GM21447 (cell line): ENCODE data around the gene ZBP1.
"Not testable (repeated sequence)": the region's sequence is repeated elsewhere in the genome, so short reads cannot be mapped to it uniquely, and the experiment has no call there.

ENCODE experiments used
- ATAC-seq: cut with Tn5 transposase; IDR thresholded peaks from one replicate; pipeline ENCODE4 v1.9.1; 2021; ENCODE audit not compliant: unreplicated experiment

The ZBP1 gene

DNA sequence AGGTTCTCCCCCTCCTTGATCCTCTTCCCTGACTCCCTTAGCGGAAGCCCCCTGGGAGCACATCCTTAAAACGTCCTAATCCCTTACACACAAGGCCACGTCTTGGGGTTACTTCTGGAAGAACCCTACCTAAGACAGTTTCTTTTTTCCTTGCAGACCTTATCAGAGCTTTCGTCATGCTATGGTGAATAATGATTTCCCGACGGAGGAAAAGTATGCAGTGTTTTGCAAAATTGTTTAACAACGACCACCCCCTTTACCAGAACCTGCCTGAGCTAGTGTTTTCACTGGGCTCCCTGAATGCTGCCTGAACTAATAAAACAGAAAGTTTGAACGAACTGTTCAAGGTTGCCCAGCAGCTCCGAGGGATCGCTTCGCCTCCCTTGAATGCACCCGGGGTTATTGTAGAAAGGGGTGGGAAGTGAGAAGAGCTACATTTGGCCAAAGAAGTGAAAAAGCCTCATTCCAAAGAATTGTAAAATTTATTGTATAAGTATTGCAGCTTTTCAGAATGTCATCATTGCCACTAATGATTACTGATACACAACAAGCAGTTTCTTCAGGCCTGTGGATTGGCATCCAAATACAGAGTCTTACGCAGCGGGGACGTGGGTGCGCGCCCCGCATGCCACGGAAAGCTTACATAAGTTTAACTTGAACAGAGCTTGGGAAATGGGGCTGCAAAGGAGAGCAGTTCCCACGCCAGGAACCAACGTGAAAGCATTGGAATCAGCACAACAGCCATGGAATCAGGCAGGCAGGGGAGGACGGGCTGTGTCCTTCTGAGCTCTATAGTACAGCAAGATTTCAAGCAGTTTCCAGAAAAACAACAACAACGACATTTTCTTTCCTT lies 27.9 kb upstream of the ZBP1 start:
- ATAC-seq, result no peak

- no peak for ATAC-seq
Measured at GRCh38 chr20:57647006-57647932, 27.0 kb upstream of the ZBP1 start.

DNA sequence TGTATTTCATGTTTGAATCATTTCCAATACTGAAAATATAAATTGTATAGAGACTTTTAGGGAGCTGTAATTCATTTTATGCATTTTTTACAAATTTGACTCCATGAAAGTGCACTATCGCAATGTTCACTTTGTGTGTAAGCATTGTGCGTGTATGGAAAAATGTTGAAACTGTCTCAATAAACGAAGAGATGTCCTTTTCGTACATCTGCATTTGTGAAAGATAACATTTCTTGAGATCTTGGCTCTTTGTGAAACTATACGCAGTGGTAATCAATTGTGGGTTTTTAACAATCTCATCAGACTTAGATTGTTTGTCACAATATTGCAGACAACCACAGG lies 18.6 kb upstream of the ZBP1 start:
- no peak for ATAC-seq

GRCh38 chr20:57638173-57638894 lies 18.1 kb upstream of the ZBP1 start:
- no peak for ATAC-seq

- no peak for ATAC-seq
Measured at GRCh38 chr20:57633945-57634491, 13.8 kb upstream of the ZBP1 start.

- ATAC-seq, result no peak
Measured at GRCh38 chr20:57632286-57632685, 12.1 kb upstream of the ZBP1 start.

- ATAC-seq, result no peak
Measured at GRCh38 chr20:57630061-57630460, 9.8 kb upstream of the ZBP1 start.

- ATAC-seq, result not testable (repeated sequence)
Measured at GRCh38 chr20:57629491-57629901, 9.3 kb upstream of the ZBP1 start.

- not testable (repeated sequence) for ATAC-seq
Measured at GRCh38 chr20:57628962-57629308, 8.7 kb upstream of the ZBP1 start.

DNA sequence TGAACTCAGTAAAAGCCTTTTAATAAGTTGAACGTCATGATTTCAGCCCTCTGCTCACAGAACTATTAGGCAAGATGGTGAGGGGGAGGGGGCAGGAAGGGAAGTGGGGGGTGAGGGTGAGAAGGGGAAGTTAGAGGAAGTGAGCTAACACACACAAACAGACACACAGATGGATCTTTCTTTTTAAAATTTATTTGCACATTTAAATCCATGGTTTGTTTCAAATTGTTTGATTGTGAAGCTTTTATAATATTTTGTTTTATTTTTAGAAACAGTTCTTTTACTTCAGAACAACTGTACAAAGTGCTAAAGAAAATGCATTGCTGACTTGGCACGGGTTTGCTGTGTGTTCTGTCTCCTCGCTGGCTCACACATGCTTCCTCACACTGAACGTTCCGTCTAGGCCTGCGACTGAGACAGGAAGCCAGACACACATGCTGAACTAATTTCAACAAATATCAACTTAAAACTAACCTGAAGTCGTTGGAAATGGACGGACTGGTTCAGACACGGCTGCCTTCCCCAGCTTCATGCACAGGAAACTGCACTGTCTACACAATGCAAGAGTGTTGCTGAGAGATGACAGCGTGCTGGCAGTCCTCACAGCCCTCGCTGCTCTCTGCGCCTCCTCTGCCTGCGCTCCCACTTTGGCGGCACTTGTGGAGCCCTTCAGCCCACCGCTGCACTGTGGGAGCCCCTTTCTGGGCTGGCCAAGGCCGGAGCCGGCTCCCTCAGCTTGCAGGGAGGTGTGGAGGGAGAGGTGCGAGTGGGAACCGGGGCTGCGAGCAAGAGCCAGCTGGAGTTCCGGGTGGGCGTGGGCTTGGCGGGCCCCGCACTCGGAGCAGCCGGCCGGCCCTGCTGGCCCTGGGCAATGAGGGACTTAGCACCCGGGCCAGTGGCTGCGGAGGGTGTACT lies 8.1 kb upstream of the ZBP1 start:
- ATAC-seq, result no peak

DNA sequence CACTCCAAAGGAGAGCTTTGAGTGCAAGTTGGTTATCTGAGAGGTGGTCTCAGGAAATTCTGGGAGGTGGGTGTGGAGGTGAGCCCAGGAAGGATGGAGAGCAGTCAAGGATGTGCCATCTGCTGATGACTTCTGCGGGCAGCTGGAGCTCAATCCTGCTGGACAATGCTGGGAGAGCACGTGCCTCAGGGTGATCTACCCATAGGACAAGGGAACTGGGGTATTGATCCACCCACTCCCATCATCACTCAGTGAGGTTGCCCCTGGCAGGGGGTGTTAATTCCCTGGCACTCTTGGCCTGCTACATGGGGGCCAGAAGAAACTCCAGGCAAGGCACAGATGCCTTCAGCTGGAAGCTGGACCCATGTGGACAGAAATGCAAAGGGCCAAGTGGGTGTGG lies 7.1 kb upstream of the ZBP1 start:
- no peak for ATAC-seq

- ATAC-seq, result no peak
Measured at GRCh38 chr20:57625978-57626377, 5.8 kb upstream of the ZBP1 start.

DNA sequence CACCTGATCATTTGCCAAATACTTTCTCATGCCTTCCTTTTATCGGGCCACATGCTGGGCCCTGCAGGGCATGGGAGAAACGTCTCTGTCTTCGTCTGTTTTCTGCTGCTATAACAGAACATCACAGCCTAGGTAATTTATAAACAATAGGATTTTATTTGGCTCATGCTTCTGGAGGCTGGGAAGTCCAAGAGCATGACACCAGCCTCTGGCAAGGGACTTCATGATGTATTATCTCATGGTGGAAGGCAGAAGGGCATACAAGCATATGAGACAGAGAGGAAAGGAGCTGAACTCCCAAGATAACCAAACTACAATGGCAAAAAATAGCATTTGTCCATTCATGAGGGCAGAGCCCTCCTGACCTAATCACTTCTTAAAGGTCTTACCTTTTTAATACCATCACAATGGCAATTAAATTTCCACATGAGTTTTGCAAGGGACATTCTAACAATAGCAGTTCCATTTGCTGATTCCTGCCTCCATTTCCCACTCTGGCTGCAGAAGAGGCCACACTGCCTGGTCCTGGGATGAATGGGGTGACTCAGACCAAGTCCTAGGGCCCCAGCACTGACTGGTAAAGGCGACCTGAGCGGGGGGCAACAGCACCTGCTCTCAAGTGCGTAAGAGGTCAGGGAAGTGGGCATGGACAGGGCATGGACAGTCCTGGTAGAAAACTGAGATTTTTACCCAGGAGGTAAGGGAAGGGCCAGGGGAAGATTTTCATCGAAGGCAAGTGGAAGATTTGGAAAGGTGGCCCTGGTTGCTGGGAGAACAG lies 5.1 kb upstream of the ZBP1 start:
- no peak for ATAC-seq

DNA sequence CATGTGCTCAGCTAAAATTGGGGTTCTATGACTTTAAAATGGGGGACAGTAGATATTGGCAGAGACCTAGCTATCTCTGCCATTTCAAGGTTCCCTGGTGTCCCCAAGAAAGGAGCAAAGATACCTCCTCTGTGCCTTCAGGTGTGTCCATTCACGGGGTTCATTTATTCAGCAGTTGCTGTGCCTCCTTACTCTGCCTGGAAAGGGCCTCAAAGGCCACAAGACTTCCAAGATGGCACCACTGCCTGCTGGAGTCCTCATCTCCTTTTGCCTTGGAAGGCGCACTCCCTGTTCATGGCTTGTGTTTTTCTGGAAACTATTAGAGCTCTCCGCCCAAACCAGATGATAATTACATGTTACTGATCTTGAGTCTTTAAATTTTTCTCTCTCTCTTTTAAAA lies 3.9 kb upstream of the ZBP1 start:
- no peak for ATAC-seq

DNA sequence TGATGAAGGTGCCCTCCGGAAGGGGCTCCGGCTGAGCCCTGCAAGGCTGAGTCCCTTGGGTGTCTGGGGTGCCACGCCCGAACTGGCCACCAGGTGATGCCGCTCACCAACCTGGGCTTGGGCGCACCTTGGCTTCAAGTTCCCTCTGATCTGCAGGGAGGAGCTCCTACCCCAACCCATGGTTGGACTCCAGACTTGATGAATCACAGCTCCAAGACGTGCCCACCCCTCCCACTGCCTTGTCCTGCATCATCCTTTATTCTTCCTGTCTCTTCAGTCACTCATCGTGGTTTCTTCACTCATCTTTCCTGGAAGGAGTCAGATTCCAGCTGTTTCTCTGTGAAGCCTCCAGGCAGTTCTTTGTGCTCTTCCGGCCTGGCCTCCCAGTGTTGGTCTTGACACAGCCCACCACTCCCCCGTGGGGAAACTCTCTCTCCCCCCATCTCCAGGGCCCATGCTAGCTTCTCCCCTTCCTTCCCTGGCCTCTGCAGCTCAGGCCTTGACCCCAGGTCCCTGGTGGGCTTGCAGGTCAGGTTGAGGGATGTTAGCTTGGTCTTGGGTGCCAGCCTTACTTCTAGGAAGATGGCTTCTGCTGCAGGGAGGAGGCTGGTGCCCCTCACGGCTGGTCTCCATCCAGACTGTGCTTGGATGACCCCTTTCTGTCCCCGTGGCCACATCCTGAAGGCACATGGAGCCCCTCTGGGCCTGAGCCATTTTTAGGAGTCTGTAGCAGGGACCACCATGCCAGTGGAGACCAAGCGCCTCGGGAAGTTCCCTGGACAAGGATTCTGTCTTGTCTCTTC lies 2.6 kb upstream of the ZBP1 start:
- ATAC-seq, result no peak

DNA sequence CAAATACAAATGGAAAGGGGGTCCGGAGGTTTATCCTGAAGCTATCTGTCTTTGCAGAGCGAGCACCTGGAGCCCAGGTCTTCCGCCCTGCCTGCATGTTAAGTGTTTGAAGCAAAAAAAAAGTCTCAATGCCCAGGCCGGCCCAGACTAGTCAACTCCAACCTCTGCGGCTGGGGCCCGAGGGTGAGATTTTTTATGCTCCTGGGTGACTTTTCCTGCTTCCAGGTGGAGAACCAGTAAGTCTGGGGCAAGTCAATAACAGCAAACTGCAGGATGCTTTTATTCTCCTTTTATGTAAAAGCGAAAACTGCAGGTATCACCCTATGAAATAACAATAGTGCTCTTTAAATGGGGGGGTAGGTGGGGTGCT lies 2.0 kb upstream of the ZBP1 start:
- ATAC-seq, result no peak

- ATAC-seq, result no peak
Measured at GRCh38 chr20:57621421-57622200, 1.4 kb upstream of the ZBP1 start.

DNA sequence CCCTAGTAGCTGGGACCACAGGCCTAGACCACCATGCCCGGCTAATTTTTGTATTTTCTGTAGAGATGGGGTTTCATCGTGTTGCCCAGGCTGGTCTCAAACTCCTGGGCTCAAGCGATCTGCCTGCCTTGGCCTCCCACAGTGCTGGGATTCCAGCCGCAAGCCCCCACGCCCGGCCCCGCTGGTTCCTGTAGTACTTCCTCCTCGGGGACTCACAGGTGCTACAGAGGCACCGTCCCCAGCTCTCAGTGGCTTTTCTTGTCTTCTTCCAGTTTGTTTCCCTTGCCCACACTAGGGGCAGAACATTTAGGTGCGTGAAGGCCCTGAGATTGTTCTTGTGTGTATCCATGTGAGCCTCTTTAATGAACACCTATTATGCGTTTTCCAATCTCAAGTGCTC lies 773 bp upstream of the ZBP1 start:
- ATAC-seq, result no peak
